Middle frontal gyrus (tissue), 1 donor: ENCODE results near the gene LAMB3.
A peak's percentile ranks its signal among the peaks of the same experiment; 100 is the strongest.
"Not testable (repeated sequence)": the region's sequence is repeated elsewhere in the genome, so short reads cannot be mapped to it uniquely, and the experiment has no call there.

Experiments used
- DNase-seq: peaks from one replicate; pipeline ENCODE4 v3.0.0-alpha.2; 2015; ENCODE audit warnings: low spot score; ENCODE audit errors: extremely low spot score

Gene LAMB3

DNA sequence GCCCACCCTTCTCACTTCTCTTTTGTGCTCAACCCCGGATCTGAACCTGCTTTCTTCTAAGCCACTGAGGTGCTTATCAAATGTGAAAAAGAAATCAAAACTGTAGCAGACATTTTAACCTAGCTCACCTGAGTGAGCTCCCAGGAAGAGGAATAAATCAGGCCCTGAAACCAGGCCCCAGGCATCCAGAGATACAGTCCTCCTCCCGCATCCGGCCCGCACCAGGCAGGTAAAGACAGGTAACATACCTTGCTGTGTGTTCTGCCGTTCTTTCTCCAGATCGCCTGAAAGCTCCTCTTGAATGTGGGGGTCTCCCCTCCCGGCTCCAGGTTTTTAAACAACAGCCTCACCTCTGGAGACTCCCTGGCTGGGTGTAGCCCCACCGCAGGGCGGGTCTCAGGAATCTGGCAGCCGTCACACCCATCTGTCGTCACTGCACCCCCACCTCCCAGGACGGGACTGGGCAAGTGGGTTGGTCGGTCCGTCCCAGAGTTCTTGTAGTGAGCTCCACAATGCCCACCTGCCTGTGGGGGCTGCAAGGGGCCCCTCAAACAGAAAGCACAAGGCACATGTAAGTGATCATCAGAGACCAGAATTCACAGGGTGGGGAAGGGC, at the start of gene LAMB3:
Gene LAMB3, minus strand, starts transcription at position 305 of the 615 bp plus-strand sequence. CDS start 1,481 bp downstream, outside the sequence.
- DNase-seq: no peak

DNA sequence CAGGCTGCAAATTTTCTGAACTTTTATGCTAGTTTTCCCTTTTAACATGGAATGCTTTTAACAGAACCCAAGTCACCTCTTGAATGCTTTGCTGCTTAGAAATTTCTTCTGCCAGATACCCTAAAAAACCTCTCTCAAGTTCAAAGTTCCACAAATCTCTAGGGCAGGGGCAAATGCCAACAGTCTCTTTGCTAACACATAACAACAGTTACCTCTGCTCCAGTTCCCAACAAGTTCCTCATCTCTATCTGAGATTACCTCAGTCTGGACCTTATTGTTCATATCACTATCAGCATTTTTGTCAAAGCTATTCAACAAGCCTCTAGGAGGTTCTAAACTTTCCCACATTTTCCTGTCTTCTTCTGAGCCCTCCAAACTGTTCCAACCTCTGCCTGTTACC, 48.5 kb upstream of the LAMB3 start:
- not testable (repeated sequence) for DNase-seq

DNA sequence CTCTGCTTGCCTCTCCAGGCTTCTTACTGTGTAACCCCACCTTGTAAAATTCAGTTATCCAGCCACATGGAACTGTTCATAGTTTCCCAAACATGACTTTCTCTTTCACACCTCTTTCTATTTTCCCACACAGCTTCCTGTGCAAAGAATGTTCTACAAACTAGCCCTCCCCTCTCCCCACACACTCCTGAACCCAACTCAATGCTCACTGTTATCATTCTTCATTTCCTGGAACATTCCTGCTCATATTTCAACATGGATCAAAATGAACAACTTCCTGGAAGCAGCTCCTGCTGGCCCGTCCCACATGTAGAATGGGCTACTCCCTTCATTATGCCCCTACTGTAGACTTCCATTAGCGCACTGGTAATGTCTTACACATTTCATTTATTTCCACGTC, 44.9 kb upstream of the LAMB3 start:
- no peak for DNase-seq

DNA sequence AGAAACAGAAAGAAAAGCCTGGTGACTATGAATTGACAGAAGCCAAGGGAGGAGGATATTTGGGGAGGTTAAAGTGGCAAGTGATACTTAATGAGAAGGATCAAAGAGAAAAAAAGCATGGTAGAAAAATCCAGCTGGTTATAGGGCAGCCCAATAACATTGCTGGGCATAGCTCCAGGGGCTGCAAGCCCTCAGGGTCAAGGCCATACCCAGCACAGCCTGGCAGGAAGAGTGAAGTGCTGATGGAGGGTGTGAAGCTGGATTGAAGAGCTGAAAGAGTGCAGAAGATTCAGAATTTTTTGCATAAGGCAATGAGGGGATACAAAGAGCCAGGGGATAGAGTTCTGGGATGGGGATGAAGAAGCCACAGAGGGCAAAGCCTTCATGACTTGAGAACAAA, 44.4 kb upstream of the LAMB3 start:
- DNase-seq: no peak

DNA sequence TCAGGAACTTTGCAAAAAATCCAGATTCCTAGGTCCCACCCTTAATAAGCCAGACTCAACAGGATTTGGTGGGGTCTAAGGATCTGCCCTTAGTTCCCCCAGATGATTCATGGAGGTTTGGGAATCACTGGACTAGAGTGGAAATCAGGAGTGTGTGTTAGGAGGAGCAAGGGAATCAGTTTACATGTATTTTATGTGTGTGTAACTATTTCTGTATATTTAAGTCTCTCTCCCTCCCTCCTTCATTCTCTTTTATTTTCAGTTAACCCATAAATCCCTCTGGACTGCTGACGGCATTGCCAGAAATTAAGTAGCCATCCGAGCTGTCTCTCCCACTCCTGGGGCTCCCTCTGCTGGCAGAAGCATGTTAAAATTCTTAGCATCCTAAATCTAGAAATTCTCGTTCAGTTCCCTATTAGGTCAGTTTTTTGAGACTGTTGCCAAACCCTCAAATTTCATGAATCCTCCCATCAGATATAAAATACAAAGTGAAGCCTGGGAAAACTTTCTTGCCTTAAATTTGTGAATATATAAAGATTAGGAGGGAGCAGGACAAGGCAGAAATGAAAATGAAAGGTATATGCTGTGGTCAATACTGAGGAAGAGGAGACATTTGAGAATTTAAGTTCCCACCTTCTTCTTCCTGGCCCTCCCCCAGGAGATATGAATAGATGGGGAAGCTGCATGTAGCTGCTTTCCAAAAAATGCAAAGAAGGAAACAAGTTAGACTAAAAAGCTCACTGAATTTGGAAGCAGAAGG, 40.7 kb upstream of the LAMB3 start:
- DNase-seq: peak; percentile 77

- DNase-seq: no peak
Observed at GRCh38 chr1:209692296-209692695, 40.1 kb upstream of the LAMB3 start.

- DNase-seq: no peak
Observed at GRCh38 chr1:209691237-209691636, 39.0 kb upstream of the LAMB3 start.

DNA sequence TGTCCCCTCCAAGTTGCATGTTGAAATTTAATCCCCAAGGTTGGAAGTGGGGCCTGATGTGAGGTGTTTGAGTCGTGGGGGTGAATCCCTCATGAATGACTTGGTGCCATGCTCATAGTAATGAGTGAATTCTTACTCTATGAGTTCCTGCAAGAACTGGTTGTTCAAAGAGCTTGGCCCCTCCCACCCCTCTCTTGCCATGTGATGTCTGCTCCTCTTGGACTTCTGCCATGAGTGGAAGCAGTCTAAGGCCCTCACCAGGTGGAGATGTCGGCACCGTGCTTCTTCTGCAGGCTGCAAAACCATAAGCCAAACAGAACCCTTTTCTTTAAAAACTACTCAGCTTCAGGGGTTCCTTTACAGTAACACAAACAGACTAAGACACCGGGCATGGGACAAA, 37.3 kb upstream of the LAMB3 start:
- DNase-seq: no peak

DNA sequence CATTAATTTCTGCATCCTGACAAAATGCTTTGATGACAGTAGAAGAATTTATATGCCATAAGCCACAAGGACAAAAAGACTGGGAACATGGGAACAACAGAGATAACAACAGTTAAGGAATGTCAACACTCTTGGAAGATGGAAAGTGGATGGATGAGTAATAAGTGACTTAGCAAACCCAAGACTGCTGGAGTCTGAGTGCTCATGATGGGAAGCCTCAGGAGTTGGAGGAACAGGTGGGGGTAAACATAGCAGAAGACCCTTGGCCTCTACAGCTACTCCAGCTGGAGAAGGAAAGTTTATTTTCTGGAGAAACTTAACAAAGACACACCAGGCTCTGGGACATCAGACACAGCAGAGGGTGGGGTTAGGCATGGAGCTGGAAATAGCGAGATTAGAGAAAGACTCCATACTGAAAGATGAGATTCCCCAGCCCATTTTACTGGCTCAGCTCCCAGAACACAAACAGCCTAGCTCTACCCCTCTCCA, 36.6 kb upstream of the LAMB3 start:
- no peak for DNase-seq

DNA sequence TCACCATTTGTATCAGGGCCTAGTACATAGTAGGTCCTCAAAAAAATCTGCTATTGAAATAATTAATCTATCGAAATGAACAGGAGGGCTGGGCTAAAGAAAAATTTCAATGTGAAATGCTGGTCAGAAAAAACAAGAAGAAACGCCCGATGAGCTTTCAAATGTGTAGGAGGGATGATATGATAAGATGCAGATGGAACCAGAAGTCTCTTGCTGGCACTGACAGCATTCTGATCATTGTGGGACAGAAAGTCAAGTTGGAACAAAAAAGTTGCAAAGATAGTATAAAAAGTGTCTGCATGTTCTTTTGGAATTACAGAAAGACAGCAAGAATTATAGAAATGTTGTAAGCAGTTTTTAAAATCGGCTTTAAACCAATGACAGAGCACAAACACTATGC, 34.1 kb upstream of the LAMB3 start:
- no peak for DNase-seq

GRCh38 chr1:209685821-209686220, 33.6 kb upstream of the LAMB3 start:
- no peak for DNase-seq

GRCh38 chr1:209678981-209679539, 26.8 kb upstream of the LAMB3 start:
- DNase-seq: no peak

GRCh38 chr1:209675565-209676154, 23.4 kb upstream of the LAMB3 start:
- DNase-seq: no peak

- no peak for DNase-seq
Observed at GRCh38 chr1:209674957-209675564, 22.8 kb upstream of the LAMB3 start, which contains the start of gene G0S2. G0S2 (plus strand) TSS chr1:209675412; CDS start chr1:209675685, 273 bp downstream.

DNA sequence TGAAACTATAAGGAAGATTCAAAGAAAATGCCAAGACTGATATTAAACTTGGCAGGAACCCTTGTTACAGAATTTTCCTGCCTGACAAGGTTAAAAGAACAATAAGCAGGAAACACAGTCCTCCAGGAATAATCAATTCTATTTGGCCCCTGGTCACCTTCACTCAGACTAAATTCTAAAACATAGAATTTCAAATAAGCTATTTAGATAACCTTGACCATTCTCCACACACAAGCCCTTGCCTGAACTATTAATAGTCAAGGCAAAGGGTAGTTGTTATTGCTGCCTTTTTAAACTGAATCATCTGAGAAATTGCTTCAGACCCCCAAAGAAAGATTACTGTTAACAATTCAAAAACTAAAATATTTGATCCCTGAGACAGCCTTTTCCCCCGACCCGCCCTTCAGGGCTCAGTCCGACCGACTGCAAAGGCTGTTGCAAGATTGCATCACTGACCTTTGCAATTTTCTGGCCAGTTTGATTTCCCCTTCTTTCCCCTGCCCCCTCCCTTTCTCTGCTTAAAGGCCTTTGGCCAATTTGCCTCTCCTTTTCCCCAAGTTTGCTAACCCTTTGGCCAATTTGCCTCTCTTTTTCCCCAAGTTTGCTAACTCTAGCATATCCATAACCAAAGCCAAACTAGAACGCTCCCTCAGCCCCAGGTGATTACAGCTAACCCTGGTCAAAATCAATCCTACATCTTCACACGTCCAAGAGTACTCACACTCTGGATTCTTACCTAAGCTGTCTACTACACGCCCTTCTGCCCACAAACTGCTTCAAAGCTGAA, 21.6 kb upstream of the LAMB3 start:
- DNase-seq: no peak

GRCh38 chr1:209672705-209673630, 20.7 kb upstream of the LAMB3 start:
- no peak for DNase-seq

DNA sequence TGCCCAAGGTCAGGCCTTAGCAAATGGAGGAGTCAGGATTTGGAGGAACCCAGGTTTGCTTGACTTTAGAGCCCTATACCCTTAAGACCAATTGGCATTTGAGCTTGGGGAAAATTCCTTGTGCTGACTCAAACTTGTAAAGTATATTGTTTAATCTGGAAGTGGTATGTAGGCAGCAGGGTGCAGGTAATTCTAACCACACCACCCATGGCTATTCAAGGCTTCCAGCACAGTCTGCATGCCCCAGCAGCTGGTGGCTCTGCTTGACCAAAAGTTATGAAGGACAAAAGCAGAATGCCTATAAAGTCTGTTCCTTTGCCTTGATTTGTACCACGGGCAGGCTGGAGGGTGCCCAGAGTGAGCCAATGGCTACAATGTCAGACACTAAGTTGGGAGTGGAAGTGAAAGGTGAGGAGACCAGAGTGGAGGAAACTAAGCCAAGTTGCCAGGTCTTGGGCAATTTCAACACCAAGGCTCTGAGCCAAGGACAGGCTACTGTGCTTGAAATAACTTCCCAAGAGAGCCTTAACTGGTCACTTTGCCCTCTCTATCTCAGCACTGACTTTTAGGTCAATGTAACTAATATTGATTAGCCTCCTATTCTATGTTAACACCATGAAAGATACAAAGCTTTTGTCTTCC, 18.3 kb upstream of the LAMB3 start:
- DNase-seq: no peak

- DNase-seq: no peak
Observed at GRCh38 chr1:209667708-209668107, 15.5 kb upstream of the LAMB3 start.

- no peak for DNase-seq
Observed at GRCh38 chr1:209667103-209667502, 14.9 kb upstream of the LAMB3 start.
